Keratinocyte (primary cell): ENCODE data around the gene FRMD3. TPM values are rescaled to one million over a fixed set of nuclear protein-coding genes. Genes with fewer than 3 reads are reported as not detected.

ENCODE experiments used
- DNase-seq: peaks from one replicate; pipeline ENCODE4 v3.0.0-alpha.2; 2011; ENCODE audit warnings: low read depth, missing footprints, low spot score
- FAIRE-seq: peaks from 2 replicates; lab custom pipeline; 2011; peaks lifted over from hg19 to GRCh38; lab: Jason Lieb, UNC
- H2AFZ ChIP-seq: 2 replicates; pipeline ENCODE4 v1.6.0; 2012; ENCODE audit warnings: low read length, control low read depth, inconsistent platforms; ENCODE audit not compliant: control insufficient read depth
- H3K27ac ChIP-seq: 2 replicates; pipeline ENCODE4 v1.5.1; 2011; ENCODE audit warnings: low read length; ENCODE audit not compliant: control insufficient read depth, insufficient read depth
- H3K27me3 ChIP-seq: 3 replicates; pipeline ENCODE4 v1.6.0; 2011; ENCODE audit warnings: low read length; ENCODE audit not compliant: control insufficient read depth, insufficient read depth; ENCODE audit errors: extremely low read depth
- H3K36me3 ChIP-seq, 2 experiments: 2 replicates in 1 of 2; 3 replicates in 1 of 2; pipeline ENCODE4 v1.5.1; 2011; ENCODE audit warnings: low read length in 2 of 2, mild to moderate bottlenecking in 1 of 2; ENCODE audit not compliant: control insufficient read depth in 2 of 2, insufficient read depth in 2 of 2; ENCODE audit errors: extremely low read depth in 1 of 2
- H3K4me1 ChIP-seq: 3 replicates; pipeline ENCODE4 v1.5.1; 2011; ENCODE audit warnings: low read length; ENCODE audit not compliant: control insufficient read depth, insufficient read depth; ENCODE audit errors: extremely low read depth
- H3K4me2 ChIP-seq: 3 replicates; pipeline ENCODE4 v1.6.0; 2011; ENCODE audit warnings: low read depth, low read length; ENCODE audit not compliant: control insufficient read depth, insufficient read depth; ENCODE audit errors: extremely low read depth
- H3K4me3 ChIP-seq, 3 experiments: fragments of 200-600 bp in 1 of 3; sonication (generic) in 1 of 3; 2 replicates in 2 of 3; 3 replicates in 1 of 3; pipeline ENCODE4 v1.5.1; 2011 to 2016; ENCODE audit warnings: low read length in 3 of 3, mild to moderate bottlenecking in 3 of 3, control low read depth in 2 of 3, inconsistent platforms in 1 of 3, low read depth in 1 of 3, mixed read lengths in 1 of 3, mixed run types in 1 of 3, moderate library complexity in 1 of 3; ENCODE audit not compliant: control insufficient read depth in 2 of 3, insufficient read depth in 2 of 3; ENCODE audit errors: extremely low read depth in 1 of 3
- H3K79me2 ChIP-seq: 2 replicates; pipeline ENCODE4 v1.6.0; 2012; ENCODE audit warnings: low read length; ENCODE audit not compliant: control insufficient read depth, insufficient read depth
- H3K9ac ChIP-seq: 3 replicates; pipeline ENCODE4 v1.6.0; 2011; ENCODE audit warnings: low read length; ENCODE audit not compliant: control insufficient read depth, insufficient read depth; ENCODE audit errors: extremely low read depth
- H3K9me1 ChIP-seq: 3 replicates; pipeline ENCODE4 v1.6.0; 2011; ENCODE audit warnings: low read length; ENCODE audit not compliant: control insufficient read depth, insufficient read depth; ENCODE audit errors: extremely low read depth
- H3K9me3 ChIP-seq: 2 replicates; pipeline ENCODE4 v1.5.1; 2012; ENCODE audit warnings: low read depth, low read length; ENCODE audit not compliant: control insufficient read depth
- H4K20me1 ChIP-seq: 3 replicates; pipeline ENCODE4 v1.6.0; 2011; ENCODE audit warnings: low read length; ENCODE audit not compliant: control insufficient read depth, insufficient read depth; ENCODE audit errors: extremely low read depth
- CTCF ChIP-seq, 3 experiments: IDR thresholded peaks in 1 of 3; conservative IDR thresholded peaks in 1 of 3; optimal IDR thresholded peaks in 1 of 3; 2 replicates in 2 of 3; 3 replicates in 1 of 3; pipeline versions ENCODE3 to v1.5.1; 2011; ENCODE audit warnings: low read length in 3 of 3, mild to moderate bottlenecking in 3 of 3, moderate library complexity in 2 of 3, control low read depth in 1 of 3, inconsistent platforms in 1 of 3; ENCODE audit not compliant: insufficient read depth in 2 of 3; ENCODE audit errors: extremely low read depth in 1 of 3
- EZH2 ChIP-seq: IDR thresholded peaks from one replicate; pipeline ENCODE4 v1.6.1; 2012; ENCODE audit warnings: inconsistent platforms, mild to moderate bottlenecking, low read length, moderate library complexity
- dilution Hi-C: fragments of 300-500 bp; cut with MboI; formaldehyde crosslinking; loops from one replicate; pipeline ENCODE4 v1.7.0; 2020; ENCODE audit warnings: low sequenced_read_pairs; ENCODE audit not compliant: extremely low pct_ligation_motif_present
- polyA plus RNA-seq, 5 experiments: library from polyadenylated mRNA; depleted of rRNA in 3 of 5; stranded (reverse) in 3 of 5; stranded (forward) in 1 of 5; unstranded in 1 of 5; fragments of >200 nt; gene quantifications; 1 replicate in 1 of 5; 2 replicates in 3 of 5; 3 replicates in 1 of 5; pipeline versions ENCODE4 v1.2.1 to v1.2.3, GENCODE V29; 2011 to 2012; ENCODE audit warnings: missing spikeins in 2 of 5, low read depth in 1 of 5, low replicate concordance in 1 of 5

FRMD3 gene
- polyA plus RNA-seq, 1 donor (not counting 4 experiments of a cell fraction or from before 2014, with no cell fraction given) = 0.21 TPM

GRCh38 chr9:83554278-83554677 lies 16.1 kb upstream of the FRMD3 start:
- Histone ChIP-seq H2AFZ (no peak overlapping the region), H3K4me2 (no peak overlapping the region), H3K27me3 (no peaks in the 10 kb centered on the region), H3K36me3 (no peaks in the 10 kb centered on the region), H3K9me3 (no peaks in the 10 kb centered on the region), H4K20me1 (no peaks in the 10 kb centered on the region), H3K4me3 (no peak overlapping the region), H3K27ac (no peak overlapping the region), H3K9me1 (no peaks in the 10 kb centered on the region), H3K79me2 (no peaks in the 10 kb centered on the region), H3K4me1 (no peaks in the 10 kb centered on the region), H3K9ac (no peak overlapping the region)
- dilution Hi-C loops = no loop called here
- no peak for TF ChIP-seq EZH2
- no peak for TF ChIP-seq CTCF (optimal IDR thresholded peaks at IDR 0.05 in 1 of 3, IDR thresholded peaks at IDR 0.05 in 1 of 3, conservative IDR thresholded peaks at IDR 0.05 in 1 of 3; ENCODE audit: extremely low read depth in 1 of 3, insufficient read depth in 2 of 3, low read length in 3 of 3)
- no peak for FAIRE-seq
- no peak for DNase-seq

GRCh38 chr9:83544002-83544698 lies 5.9 kb upstream of the FRMD3 start:
- FAIRE-seq = peak; percentile 79
- dilution Hi-C loops = no loop called here

More at GRCh38 chr9:83544002-83544698, 5.9 kb upstream of the FRMD3 start:
- Histone ChIP-seq H3K27me3 (peaks cover 7% of the 10 kb centered on the region), H3K4me2 (no peak overlapping the region), H3K36me3 (no peaks in the 10 kb centered on the region), H3K9me3 (no peaks in the 10 kb centered on the region), H3K9ac (no peak overlapping the region), H2AFZ (no peak overlapping the region), H3K9me1 (no peaks in the 10 kb centered on the region), H3K79me2 (no peaks in the 10 kb centered on the region), H3K4me3 (no peak overlapping the region), H4K20me1 (no peaks in the 10 kb centered on the region), H3K27ac (no peak overlapping the region), H3K4me1 (no peaks in the 10 kb centered on the region)
- TF ChIP-seq EZH2 = no peak
- peak; percentile 65 to 74 (median 74) for TF ChIP-seq CTCF (optimal IDR thresholded peaks at IDR 0.05 in 1 of 3, IDR thresholded peaks at IDR 0.05 in 1 of 3, conservative IDR thresholded peaks at IDR 0.05 in 1 of 3; ENCODE audit: extremely low read depth in 1 of 3, insufficient read depth in 2 of 3, low read length in 3 of 3)
- peak; percentile 25 for DNase-seq
